GM06990 (cell line): ENCODE measurements around the gene JPH2.

ENCODE experiments used
- DNase-seq: peaks from one replicate; pipeline ENCODE4 v3.0.0-alpha.2; 2011; ENCODE audit not compliant: insufficient read length; ENCODE audit errors: extremely low read depth
- H3K27me3 ChIP-seq: replicated peaks from 2 replicates; pipeline ENCODE4 v1.6.0; 2011; ENCODE audit warnings: low read length; ENCODE audit not compliant: control insufficient read depth, insufficient read depth
- H3K36me3 ChIP-seq: 2 replicates; pipeline ENCODE4 v1.5.1; 2011; ENCODE audit warnings: low read length; ENCODE audit not compliant: control insufficient read depth, insufficient read depth
- H3K4me3 ChIP-seq: replicated peaks from 2 replicates; pipeline ENCODE4 v1.5.1; 2011; ENCODE audit warnings: low read depth, mild to moderate bottlenecking, control low read depth, low read length
- TF ChIP-seq, protein P1 (sequence below): IDR thresholded peaks from 2 replicates; pipeline ENCODE4 v1.5.1; 2011; ENCODE audit warnings: low read length, control low read depth, mild to moderate bottlenecking, inconsistent platforms; ENCODE audit not compliant: insufficient read depth, poor library complexity, severe bottlenecking

Gene JPH2

GRCh38 chr20:44171775-44172571 lies 15.0 kb downstream of the JPH2 start:
- TF ChIP-seq, protein P1, sequence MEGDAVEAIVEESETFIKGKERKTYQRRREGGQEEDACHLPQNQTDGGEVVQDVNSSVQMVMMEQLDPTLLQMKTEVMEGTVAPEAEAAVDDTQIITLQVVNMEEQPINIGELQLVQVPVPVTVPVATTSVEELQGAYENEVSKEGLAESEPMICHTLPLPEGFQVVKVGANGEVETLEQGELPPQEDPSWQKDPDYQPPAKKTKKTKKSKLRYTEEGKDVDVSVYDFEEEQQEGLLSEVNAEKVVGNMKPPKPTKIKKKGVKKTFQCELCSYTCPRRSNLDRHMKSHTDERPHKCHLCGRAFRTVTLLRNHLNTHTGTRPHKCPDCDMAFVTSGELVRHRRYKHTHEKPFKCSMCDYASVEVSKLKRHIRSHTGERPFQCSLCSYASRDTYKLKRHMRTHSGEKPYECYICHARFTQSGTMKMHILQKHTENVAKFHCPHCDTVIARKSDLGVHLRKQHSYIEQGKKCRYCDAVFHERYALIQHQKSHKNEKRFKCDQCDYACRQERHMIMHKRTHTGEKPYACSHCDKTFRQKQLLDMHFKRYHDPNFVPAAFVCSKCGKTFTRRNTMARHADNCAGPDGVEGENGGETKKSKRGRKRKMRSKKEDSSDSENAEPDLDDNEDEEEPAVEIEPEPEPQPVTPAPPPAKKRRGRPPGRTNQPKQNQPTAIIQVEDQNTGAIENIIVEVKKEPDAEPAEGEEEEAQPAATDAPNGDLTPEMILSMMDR, result no peak
- H3K27me3 ChIP-seq, result peaks cover 2% of the 10 kb centered on the region; the same call in 1 of the 2 replicates
- no peak for DNase-seq
- H3K4me3 ChIP-seq, result no peak overlapping the region
- H3K36me3 ChIP-seq, result no peaks in the 10 kb centered on the region

DNA sequence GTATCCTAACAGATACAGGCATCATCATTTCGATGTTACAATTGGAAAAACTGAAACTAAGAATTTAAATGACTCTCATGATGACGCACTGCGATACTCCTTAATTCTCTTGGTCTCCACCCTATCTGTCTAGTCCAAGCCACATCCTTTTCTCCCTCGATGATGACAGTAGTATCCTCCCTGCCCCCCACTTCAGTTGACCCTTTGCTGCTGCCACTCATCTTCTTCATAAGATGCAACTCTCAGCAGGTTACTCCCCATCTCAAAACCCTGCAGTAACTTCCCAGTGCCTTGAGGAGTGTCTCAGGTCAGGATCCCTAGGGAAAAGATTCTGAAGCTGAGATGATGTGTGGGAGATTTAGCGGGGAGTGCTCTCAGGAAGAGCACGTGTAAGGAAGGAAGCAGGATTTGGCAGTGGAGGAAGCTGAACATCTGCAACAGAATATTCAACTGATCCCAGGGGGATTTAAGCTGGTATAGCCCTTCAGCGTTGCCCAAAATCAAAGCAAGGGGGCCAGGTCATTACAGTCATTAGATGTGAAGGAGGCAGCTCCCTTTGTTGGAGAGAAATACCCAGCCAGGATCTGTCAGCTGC lies 16.1 kb downstream of the JPH2 start:
- H3K36me3 ChIP-seq, result no peaks in the 10 kb centered on the region
- H3K27me3 ChIP-seq, result peaks cover 2% of the 10 kb centered on the region; the same call in 1 of the 2 replicates
- no peak for DNase-seq
- no peak overlapping the region for H3K4me3 ChIP-seq
- TF ChIP-seq, protein P1, result no peak

- TF ChIP-seq, protein P1, result no peak
- no peak for DNase-seq
- no peaks in the 10 kb centered on the region for H3K36me3 ChIP-seq
- no peak overlapping the region for H3K4me3 ChIP-seq
- H3K27me3 ChIP-seq, result peaks cover 6% of the 10 kb centered on the region
Observed at GRCh38 chr20:44167736-44168135, 19.3 kb downstream of the JPH2 start.

DNA sequence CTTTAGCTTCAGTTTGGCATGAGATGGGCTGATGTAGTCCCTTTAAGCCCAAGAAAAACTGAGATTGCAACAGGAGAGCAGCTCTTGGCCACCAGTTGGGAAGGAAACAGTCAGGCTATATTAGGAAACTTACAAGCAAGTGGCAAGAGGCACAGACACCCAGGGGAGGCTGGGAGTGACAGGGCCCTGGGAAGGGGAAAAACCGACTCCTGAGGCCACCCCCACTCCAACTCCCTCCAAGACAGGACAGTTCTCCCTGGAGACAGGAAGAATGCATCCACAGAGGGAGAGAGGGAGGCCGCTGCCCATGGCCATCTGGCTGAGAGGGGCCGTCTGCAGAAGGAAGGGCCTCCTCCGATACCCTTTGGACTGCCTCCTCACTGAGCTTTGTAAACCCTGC lies 20.5 kb downstream of the JPH2 start:
- H3K36me3 ChIP-seq, result no peaks in the 10 kb centered on the region
- H3K27me3 ChIP-seq, result peaks cover 6% of the 10 kb centered on the region
- H3K4me3 ChIP-seq, result no peak overlapping the region
- no peak for DNase-seq
- TF ChIP-seq, protein P1, result no peak

GRCh38 chr20:44166008-44166407 lies 21.0 kb downstream of the JPH2 start:
- Histone ChIP-seq H3K36me3 (no peaks in the 10 kb centered on the region), H3K4me3 (no peak overlapping the region), H3K27me3 (peaks cover 3% of the 10 kb centered on the region)
- no peak for DNase-seq
- TF ChIP-seq, protein P1, result no peak
